Measurements from ENCODE around the gene HPGDS. TPM values are rescaled to one million over a fixed set of nuclear protein-coding genes. Genes with fewer than 3 reads are reported as not detected.

HPGDS gene
- not detected in 2 replicates for total RNA-seq

DNA sequence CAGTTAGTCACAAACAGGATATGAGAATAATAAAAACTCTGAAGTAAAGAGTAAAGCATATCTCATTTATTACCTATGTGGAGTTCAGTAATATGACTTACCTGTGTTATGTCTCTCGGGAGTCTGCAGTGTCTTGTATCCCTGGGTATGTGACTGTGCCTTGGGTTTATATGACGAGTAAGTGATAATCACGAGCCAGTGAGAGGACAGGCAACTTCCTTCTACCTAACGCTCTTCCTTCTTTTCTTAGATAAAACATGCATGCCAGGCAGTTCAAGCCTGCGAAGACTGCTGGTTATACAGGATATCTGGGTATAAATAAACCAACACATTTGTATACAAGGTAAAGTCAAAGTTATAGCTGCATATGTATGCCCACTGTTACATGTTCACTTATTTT is at the start of gene HPGDS:
Gene HPGDS, minus strand, starts transcription at position 143 of the 400 bp plus-strand sequence. CDS start 8,207 bp downstream, outside the sequence.

Other genes with a start within 250 kb of the HPGDS start
- 32.1 and 32.2 TPM in 2 replicates for gene SMARCAD1, start 135.0 kb downstream of the HPGDS start, total RNA-seq
- 151 and 191 TPM in 2 replicates for gene PDLIM5, start 109.1 kb upstream of the HPGDS start, total RNA-seq

All from smooth muscle cell of the pulmonary artery (primary cell).